ENCODE measurements around the gene TIMD4.

GRCh38 chr5:156942064-156942463 is 21.0 kb downstream of the TIMD4 start:
- TF ChIP-seq ZFX (CRISPR knock-in tag; IDR thresholded peaks at IDR 0.05; ENCODE audit: low read depth) (no peak), CTCF (CRISPR knock-in tag; IDR thresholded peaks at IDR 0.05) (no peak), SRSF9 (IDR thresholded peaks at IDR 0.05; ENCODE audit: borderline replicate concordance, insufficient read depth, low read depth, low read length, poor library complexity, severe bottlenecking) (no peak)
- TF ChIP-seq, protein P1, sequence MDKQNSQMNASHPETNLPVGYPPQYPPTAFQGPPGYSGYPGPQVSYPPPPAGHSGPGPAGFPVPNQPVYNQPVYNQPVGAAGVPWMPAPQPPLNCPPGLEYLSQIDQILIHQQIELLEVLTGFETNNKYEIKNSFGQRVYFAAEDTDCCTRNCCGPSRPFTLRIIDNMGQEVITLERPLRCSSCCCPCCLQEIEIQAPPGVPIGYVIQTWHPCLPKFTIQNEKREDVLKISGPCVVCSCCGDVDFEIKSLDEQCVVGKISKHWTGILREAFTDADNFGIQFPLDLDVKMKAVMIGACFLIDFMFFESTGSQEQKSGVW (CRISPR knock-in tag; IDR thresholded peaks at IDR 0.05; ENCODE audit: borderline replicate concordance), result no peak
- TF ChIP-seq, protein P2, sequence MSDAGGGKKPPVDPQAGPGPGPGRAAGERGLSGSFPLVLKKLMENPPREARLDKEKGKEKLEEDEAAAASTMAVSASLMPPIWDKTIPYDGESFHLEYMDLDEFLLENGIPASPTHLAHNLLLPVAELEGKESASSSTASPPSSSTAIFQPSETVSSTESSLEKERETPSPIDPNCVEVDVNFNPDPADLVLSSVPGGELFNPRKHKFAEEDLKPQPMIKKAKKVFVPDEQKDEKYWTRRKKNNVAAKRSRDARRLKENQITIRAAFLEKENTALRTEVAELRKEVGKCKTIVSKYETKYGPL (CRISPR knock-in tag; IDR thresholded peaks at IDR 0.05), result no peak
